K562 (cell line): Measurements from ENCODE around the gene PRKCE. TPM values are rescaled to one million over a fixed set of nuclear protein-coding genes. Genes with fewer than 3 reads are reported as not detected.

ENCODE experiments used
- ATAC-seq: fragments of 200-7000 bp; cut with Tn5 transposase; 3 replicates; pipeline ENCODE4 v1.9.1; 2020; ENCODE audit warnings: moderate library complexity
- BruUV-seq: library from RNA; stranded (reverse); fragments of 400-500 nt; replicated peaks from 2 replicates; lab custom pipeline; 2021; lab: Mats Ljungman, UMichigan
- CTCF ChIA-PET: fragments of 300-600 bp; formaldehyde crosslinking; extraction: SDS; loops from one replicate; lab custom pipeline; 2021; ENCODE audit warnings: low intra/inter-chr PET ratio; lab: Yijun Ruan, JAX
- POLR2A ChIA-PET: fragments of 300-600, 350-650 bp; sonication (Branson Sonifier 250); formaldehyde crosslinking; extraction: SDS; loops from one replicate; lab custom pipeline; 2021; ENCODE audit warnings: antibody characterized with exemption, inconsistent platforms; lab: Yijun Ruan, JAX
- DNase-seq, 4 experiments: peaks; one replicate each; pipeline versions ENCODE4 v3.0.0 to v3.0.0-alpha.2; 2011 to 2018; ENCODE audit warnings: low spot score in 3 of 4, mixed read lengths in 3 of 4; ENCODE audit errors: extremely low read depth in 1 of 4
- FAIRE-seq: peaks from 2 replicates; lab custom pipeline; 2011; peaks lifted over from hg19 to GRCh38; lab: Jason Lieb, UNC
- H2AFZ ChIP-seq: 2 replicates; pipeline ENCODE4 v1.6.0; 2011; ENCODE audit warnings: low read depth, low read length, control low read depth, inconsistent platforms
- H3K27ac ChIP-seq: fragments of 200-600 bp; 3 replicates; pipeline ENCODE4 v1.8.0; 2011; ENCODE audit warnings: low read depth, mild to moderate bottlenecking, control low read depth, inconsistent platforms, low read length, moderate library complexity, mixed read lengths; ENCODE audit errors: extremely low read depth
- H3K27me3 ChIP-seq, 2 experiments: fragments of 300-600 bp in 1 of 2; 2 replicates in 1 of 2; 3 replicates in 1 of 2; pipeline versions ENCODE4 v1.6.0 to v1.8.0; 2011; ENCODE audit warnings: inconsistent platforms in 2 of 2, low read length in 2 of 2, mild to moderate bottlenecking in 1 of 2, mixed read lengths in 1 of 2, moderate library complexity in 1 of 2; ENCODE audit not compliant: control insufficient read depth in 2 of 2, insufficient read depth in 2 of 2
- H3K36me3 ChIP-seq: fragments of 300-600 bp; 3 replicates; pipeline ENCODE4 v1.8.0; 2011; ENCODE audit warnings: mild to moderate bottlenecking, low read length, inconsistent platforms; ENCODE audit not compliant: control insufficient read depth, insufficient read depth
- H3K4me1 ChIP-seq, 2 experiments: fragments of 200-600 bp in 1 of 2; replicated peaks in 1 of 2; 2 replicates in 1 of 2; 3 replicates in 1 of 2; pipeline versions ENCODE4 v1.5.1 to v1.8.0; 2011; ENCODE audit warnings: inconsistent platforms in 2 of 2, low read length in 2 of 2, mild to moderate bottlenecking in 1 of 2, mixed read lengths in 1 of 2, moderate library complexity in 1 of 2; ENCODE audit not compliant: control insufficient read depth in 2 of 2, insufficient read depth in 2 of 2
- H3K4me2 ChIP-seq: 2 replicates; pipeline ENCODE4 v1.6.1; 2011; ENCODE audit warnings: low read length, control low read depth, inconsistent platforms, mixed read lengths; ENCODE audit not compliant: insufficient read depth
- H3K4me3 ChIP-seq: fragments of 200-600 bp; sonication (generic), shearing (Covaris generic); 2 replicates; pipeline ENCODE4 v1.5.1; 2016; ENCODE audit warnings: control low read depth, inconsistent platforms
- H3K79me2 ChIP-seq: fragments of 200-600 bp; 3 replicates; pipeline ENCODE4 v1.8.0; 2011; ENCODE audit warnings: low read length, inconsistent platforms; ENCODE audit not compliant: control insufficient read depth, insufficient read depth
- H3K9ac ChIP-seq, 2 experiments: 2 replicates each; pipeline versions ENCODE4 v1.6.0 to v1.6.1; 2011; ENCODE audit warnings: low read depth in 2 of 2, low read length in 2 of 2, control low read depth in 1 of 2, inconsistent platforms in 1 of 2, mild to moderate bottlenecking in 1 of 2, mixed read lengths in 1 of 2; ENCODE audit not compliant: insufficient read depth in 1 of 2
- H3K9me1 ChIP-seq: one replicate; pipeline ENCODE4 v1.6.0; 2011; ENCODE audit warnings: inconsistent platforms, mild to moderate bottlenecking, low read length, moderate library complexity; ENCODE audit not compliant: control insufficient read depth, insufficient read depth
- H3K9me3 ChIP-seq: replicated peaks from 2 replicates; pipeline ENCODE4 v1.5.1; 2011; ENCODE audit warnings: low read depth, low read length, inconsistent platforms; ENCODE audit not compliant: control insufficient read depth, insufficient read depth
- H4K20me1 ChIP-seq: replicated peaks from 2 replicates; pipeline ENCODE4 v1.6.1; 2011; ENCODE audit warnings: low read length, inconsistent platforms, mixed read lengths; ENCODE audit not compliant: control insufficient read depth, insufficient read depth
- BCLAF1 ChIP-seq, 2 experiments: fragments of 450-650 bp in 1 of 2; IDR thresholded peaks; 2 replicates each; pipeline ENCODE4 v1.6.1; 2011 to 2017; ENCODE audit warnings: low read depth in 2 of 2, antibody characterized with exemption in 1 of 2, borderline replicate concordance in 1 of 2, low read length in 1 of 2, mild to moderate bottlenecking in 1 of 2, mixed read lengths in 1 of 2; ENCODE audit not compliant: control insufficient read depth in 1 of 2
- POLR2AphosphoS5 ChIP-seq: IDR thresholded peaks from 2 replicates; pipeline ENCODE4 v1.6.1; 2011; ENCODE audit warnings: mild to moderate bottlenecking, low read depth, low read length, moderate library complexity; ENCODE audit not compliant: control insufficient read depth, insufficient read depth
- WGBS: fragments of 100-300 bp; shearing (Covaris generic); methylation state at CpG from one replicate; pipeline ENCODE4 v1.1.6; 2016; ENCODE audit warnings: low coverage, mixed read lengths; ENCODE audit not compliant: insufficient coverage; ENCODE audit errors: missing lambda C conversion rate; 5-methylcytosine and 5-hydroxymethylcytosine counted together
- in situ Hi-C: fragments of 300-500 bp; cut with MboI; formaldehyde crosslinking; loops from 4 replicates; pipeline ENCODE4 v1.15.0; 2018; ENCODE audit warnings: inconsistent platforms, mixed read lengths
- intact Hi-C: fragments of 100-400 bp; cut with micrococcal nuclease; formaldehyde crosslinking; loops from 2 replicates; pipeline ENCODE4 v1.14.2; 2022
- polyA plus RNA-seq, 8 experiments: library from polyadenylated mRNA; depleted of rRNA in 4 of 8; stranded (reverse) in 5 of 8; unstranded in 3 of 8; fragments of >200 nt; fragmentation: Nextera tagmentation in 2 of 8; fragmentation: Illumina TruSeq in 1 of 8; extraction: Ambion mirVana in 2 of 8; extraction: Trizol in 1 of 8; gene quantifications; 2 replicates each; pipeline versions ENCODE4 v1.2.1 to v1.2.3, GENCODE V29; 2011 to 2014; ENCODE audit warnings: inconsistent platforms in 1 of 8, missing spikeins in 1 of 8
- total RNA-seq, 7 experiments: library from RNA; depleted of rRNA in 6 of 7; stranded (reverse); fragments of >200 nt in 6 of 7; fragmentation: Illumina TruSeq in 2 of 7; extraction: Trizol in 2 of 7; gene quantifications; 2 replicates each; pipeline versions ENCODE4 v1.2.1 to v1.2.3, GENCODE V29; 2011 to 2021; ENCODE audit warnings: low replicate concordance in 1 of 7
- TF ChIP-seq, protein P1 (sequence below): sonication (generic); formaldehyde crosslinking; IDR thresholded peaks from 2 replicates; pipeline ENCODE4 v1.8.1; 2023; ENCODE audit warnings: mild to moderate bottlenecking, missing genetic modification reagents, moderate library complexity
- TF ChIP-seq, protein P2 (sequence below): fragments of 450-650 bp; IDR thresholded peaks from one replicate; pipeline ENCODE4 v1.6.1; 2018; ENCODE audit warnings: mild to moderate bottlenecking, moderate library complexity; ENCODE audit not compliant: partially characterized antibody
- TF ChIP-seq, protein P3 (sequence below): sonication (generic); formaldehyde crosslinking; IDR thresholded peaks from 2 replicates; pipeline ENCODE4 v1.8.1; 2023; ENCODE audit warnings: missing genetic modification reagents, mild to moderate bottlenecking, borderline replicate concordance

Gene PRKCE
- total and polyA plus RNA-seq, 9 of the 15 experiments (the other 6 are each of a cell fraction or from before 2014, with no cell fraction given): 0.06 to 1.0 (median 0.22) TPM; not detected in 1

- H3K36me3 ChIP-seq: no peaks in the 10 kb centered on the region
- no peak overlapping the region for H2AFZ ChIP-seq
- H3K27me3 ChIP-seq: peaks cover 10 to 37% of the 10 kb centered on the region in 2 experiments; a peak in 4 of 5 replicates
- H3K9me3 ChIP-seq: no peaks in the 10 kb centered on the region
- FAIRE-seq (no peak), ATAC-seq (no peak), DNase-seq (no peak)
- intact Hi-C loops: no loop called here
- BruUV-seq: no TSS peak
- H3K9me1 ChIP-seq: no peaks in the 10 kb centered on the region
- TF ChIP-seq, protein P1, sequence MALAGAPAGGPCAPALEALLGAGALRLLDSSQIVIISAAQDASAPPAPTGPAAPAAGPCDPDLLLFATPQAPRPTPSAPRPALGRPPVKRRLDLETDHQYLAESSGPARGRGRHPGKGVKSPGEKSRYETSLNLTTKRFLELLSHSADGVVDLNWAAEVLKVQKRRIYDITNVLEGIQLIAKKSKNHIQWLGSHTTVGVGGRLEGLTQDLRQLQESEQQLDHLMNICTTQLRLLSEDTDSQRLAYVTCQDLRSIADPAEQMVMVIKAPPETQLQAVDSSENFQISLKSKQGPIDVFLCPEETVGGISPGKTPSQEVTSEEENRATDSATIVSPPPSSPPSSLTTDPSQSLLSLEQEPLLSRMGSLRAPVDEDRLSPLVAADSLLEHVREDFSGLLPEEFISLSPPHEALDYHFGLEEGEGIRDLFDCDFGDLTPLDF (CRISPR knock-in tag): no peak
- no peak for TF ChIP-seq POLR2AphosphoS5
- TF ChIP-seq, protein P2, sequence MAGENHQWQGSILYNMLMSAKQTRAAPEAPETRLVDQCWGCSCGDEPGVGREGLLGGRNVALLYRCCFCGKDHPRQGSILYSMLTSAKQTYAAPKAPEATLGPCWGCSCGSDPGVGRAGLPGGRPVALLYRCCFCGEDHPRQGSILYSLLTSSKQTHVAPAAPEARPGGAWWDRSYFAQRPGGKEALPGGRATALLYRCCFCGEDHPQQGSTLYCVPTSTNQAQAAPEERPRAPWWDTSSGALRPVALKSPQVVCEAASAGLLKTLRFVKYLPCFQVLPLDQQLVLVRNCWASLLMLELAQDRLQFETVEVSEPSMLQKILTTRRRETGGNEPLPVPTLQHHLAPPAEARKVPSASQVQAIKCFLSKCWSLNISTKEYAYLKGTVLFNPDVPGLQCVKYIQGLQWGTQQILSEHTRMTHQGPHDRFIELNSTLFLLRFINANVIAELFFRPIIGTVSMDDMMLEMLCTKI: no peak
- TF ChIP-seq BCLAF1 (IDR thresholded peaks at IDR 0.05; ENCODE audit: borderline replicate concordance in 1 of 2, control insufficient read depth in 1 of 2, low read depth in 2 of 2, low read length in 1 of 2): no peak
- TF ChIP-seq, protein P3, sequence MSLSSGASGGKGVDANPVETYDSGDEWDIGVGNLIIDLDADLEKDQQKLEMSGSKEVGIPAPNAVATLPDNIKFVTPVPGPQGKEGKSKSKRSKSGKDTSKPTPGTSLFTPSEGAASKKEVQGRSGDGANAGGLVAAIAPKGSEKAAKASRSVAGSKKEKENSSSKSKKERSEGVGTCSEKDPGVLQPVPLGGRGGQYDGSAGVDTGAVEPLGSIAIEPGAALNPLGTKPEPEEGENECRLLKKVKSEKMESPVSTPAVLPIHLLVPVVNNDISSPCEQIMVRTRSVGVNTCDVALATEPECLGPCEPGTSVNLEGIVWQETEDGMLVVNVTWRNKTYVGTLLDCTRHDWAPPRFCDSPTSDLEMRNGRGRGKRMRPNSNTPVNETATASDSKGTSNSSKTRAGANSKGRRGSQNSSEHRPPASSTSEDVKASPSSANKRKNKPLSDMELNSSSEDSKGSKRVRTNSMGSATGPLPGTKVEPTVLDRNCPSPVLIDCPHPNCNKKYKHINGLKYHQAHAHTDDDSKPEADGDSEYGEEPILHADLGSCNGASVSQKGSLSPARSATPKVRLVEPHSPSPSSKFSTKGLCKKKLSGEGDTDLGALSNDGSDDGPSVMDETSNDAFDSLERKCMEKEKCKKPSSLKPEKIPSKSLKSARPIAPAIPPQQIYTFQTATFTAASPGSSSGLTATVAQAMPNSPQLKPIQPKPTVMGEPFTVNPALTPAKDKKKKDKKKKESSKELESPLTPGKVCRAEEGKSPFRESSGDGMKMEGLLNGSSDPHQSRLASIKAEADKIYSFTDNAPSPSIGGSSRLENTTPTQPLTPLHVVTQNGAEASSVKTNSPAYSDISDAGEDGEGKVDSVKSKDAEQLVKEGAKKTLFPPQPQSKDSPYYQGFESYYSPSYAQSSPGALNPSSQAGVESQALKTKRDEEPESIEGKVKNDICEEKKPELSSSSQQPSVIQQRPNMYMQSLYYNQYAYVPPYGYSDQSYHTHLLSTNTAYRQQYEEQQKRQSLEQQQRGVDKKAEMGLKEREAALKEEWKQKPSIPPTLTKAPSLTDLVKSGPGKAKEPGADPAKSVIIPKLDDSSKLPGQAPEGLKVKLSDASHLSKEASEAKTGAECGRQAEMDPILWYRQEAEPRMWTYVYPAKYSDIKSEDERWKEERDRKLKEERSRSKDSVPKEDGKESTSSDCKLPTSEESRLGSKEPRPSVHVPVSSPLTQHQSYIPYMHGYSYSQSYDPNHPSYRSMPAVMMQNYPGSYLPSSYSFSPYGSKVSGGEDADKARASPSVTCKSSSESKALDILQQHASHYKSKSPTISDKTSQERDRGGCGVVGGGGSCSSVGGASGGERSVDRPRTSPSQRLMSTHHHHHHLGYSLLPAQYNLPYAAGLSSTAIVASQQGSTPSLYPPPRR (CRISPR knock-in tag): no peak
- no peaks in the 10 kb centered on the region for H3K4me1 ChIP-seq
- CTCF ChIA-PET: no interaction called here
- no peak overlapping the region for H3K4me3 ChIP-seq
- no peak overlapping the region for H3K9ac ChIP-seq
- WGBS: 4% methylated on average over 3 of the region's 3 CpGs
- no peak overlapping the region for H3K27ac ChIP-seq
- no peaks in the 10 kb centered on the region for H4K20me1 ChIP-seq
- in situ Hi-C loops: no loop called here
- no peaks in the 10 kb centered on the region for H3K79me2 ChIP-seq
- POLR2A ChIA-PET: no interaction called here
- H3K4me2 ChIP-seq: no peak overlapping the region
Observed at GRCh38 chr2:45886171-45886663, 234.7 kb downstream of the PRKCE start.
